ENCODE measurements around the gene EML6. TPM values are rescaled to one million over a fixed set of nuclear protein-coding genes. Genes with fewer than 3 reads are reported as not detected.
A peak's percentile ranks its signal among the peaks of the same experiment; 100 is the strongest.

Gene EML6
- total RNA-seq, 1 donor from 2014 or later, result 2.5 TPM

- H3K36me3 ChIP-seq, result peaks cover 21% of the 10 kb centered on the region
- intact Hi-C loops (cut with DNase I), result no loop called here
- no peaks in the 10 kb centered on the region for H3K9me3 ChIP-seq
- TF ChIP-seq CTCF (IDR thresholded peaks at IDR 0.05), result no peak
- H3K27me3 ChIP-seq (ENCODE audit: low read depth), result no peaks in the 10 kb centered on the region
- ATAC-seq, result no peak
- H3K4me1 ChIP-seq, result peaks cover 60% of the 10 kb centered on the region
- DNase-seq, result no peak
- H3K27ac ChIP-seq, result no peak overlapping the region
- H3K4me3 ChIP-seq, result no peak overlapping the region
Measured at GRCh38 chr2:54977149-54977548, 253.7 kb downstream of the EML6 start.

- ATAC-seq (peak; percentile 76 to 85), DNase-seq (no peak)
- no peak for TF ChIP-seq CTCF (IDR thresholded peaks at IDR 0.05)
- Histone ChIP-seq H3K4me1 (peaks cover 82% of the 10 kb centered on the region), H3K9me3 (no peaks in the 10 kb centered on the region), H3K4me3 (no peak overlapping the region), H3K36me3 (peaks cover 20% of the 10 kb centered on the region), H3K27me3 (ENCODE audit: low read depth) (no peaks in the 10 kb centered on the region), H3K27ac (peak overlapping the region; percentile 32)
- intact Hi-C loops (cut with DNase I), result no loop called here
Measured at GRCh38 chr2:54979321-54980044, 256.0 kb downstream of the EML6 start.

- Histone ChIP-seq H3K9me3 (no peaks in the 10 kb centered on the region), H3K36me3 (peaks cover 33% of the 10 kb centered on the region), H3K4me3 (no peak overlapping the region), H3K4me1 (peaks cover 71% of the 10 kb centered on the region), H3K27ac (peak overlapping the region; percentile 51), H3K27me3 (ENCODE audit: low read depth) (no peaks in the 10 kb centered on the region)
- ATAC-seq, result peak; percentile 74 to 76
- DNase-seq, result no peak
- no peak for TF ChIP-seq CTCF (IDR thresholded peaks at IDR 0.05)
- intact Hi-C loops (cut with DNase I), result no loop called here
Measured at GRCh38 chr2:54981385-54981784, 257.9 kb downstream of the EML6 start.

- Histone ChIP-seq H3K4me1 (peaks cover 55% of the 10 kb centered on the region), H3K36me3 (peaks cover 44% of the 10 kb centered on the region), H3K27ac (no peak overlapping the region), H3K4me3 (no peak overlapping the region), H3K9me3 (no peaks in the 10 kb centered on the region), H3K27me3 (ENCODE audit: low read depth) (no peaks in the 10 kb centered on the region)
- intact Hi-C loops (cut with DNase I), result no loop called here
- DNase-seq (no peak), ATAC-seq (no peak)
- TF ChIP-seq CTCF (IDR thresholded peaks at IDR 0.05), result no peak
Measured at GRCh38 chr2:54983345-54984220, 260.1 kb downstream of the EML6 start.

- H3K9me3 ChIP-seq, result no peaks in the 10 kb centered on the region
- H3K36me3 ChIP-seq, result peaks cover 44% of the 10 kb centered on the region
- H3K4me3 ChIP-seq, result no peak overlapping the region
- no peak for TF ChIP-seq CTCF (IDR thresholded peaks at IDR 0.05)
- peaks cover 54% of the 10 kb centered on the region for H3K4me1 ChIP-seq
- intact Hi-C loops (cut with DNase I), result no loop called here
- no peak for DNase-seq
- no peak for ATAC-seq
- no peak overlapping the region for H3K27ac ChIP-seq
- H3K27me3 ChIP-seq (ENCODE audit: low read depth), result no peaks in the 10 kb centered on the region
Measured at GRCh38 chr2:54984476-54984875, 261.0 kb downstream of the EML6 start.
